HEK293T (cell line): ENCODE results near the gene INPP5E.
A peak's percentile ranks its signal among the peaks of the same experiment; 100 is the strongest.
"Not testable (repeated sequence)": the region's sequence is repeated elsewhere in the genome, so short reads cannot be mapped to it uniquely, and the experiment has no call there.

Experiments
- CTCF ChIA-PET: fragments of 350-600 bp; formaldehyde crosslinking; extraction: SDS; loops from one replicate; lab custom pipeline; 2021; ENCODE audit warnings: antibody characterized with exemption, inconsistent platforms; lab: Yijun Ruan, JAX
- POLR2A ChIA-PET: fragments of 350-600 bp; formaldehyde crosslinking; extraction: SDS; loops from one replicate; lab custom pipeline; 2020; ENCODE audit warnings: antibody characterized with exemption, inconsistent platforms; lab: Yijun Ruan, JAX
- DNase-seq: peaks from one replicate; pipeline ENCODE4 v3.0.0; 2012; ENCODE audit warnings: mixed read lengths; ENCODE audit errors: extremely low spot score
- ARNT ChIP-seq: fragments of 450-650 bp; IDR thresholded peaks from 2 replicates; pipeline ENCODE4 v1.6.1; 2017; ENCODE audit warnings: mild to moderate bottlenecking
- BHLHE40 ChIP-seq: fragments of 450-650 bp; IDR thresholded peaks from 2 replicates; pipeline ENCODE4 v1.6.1; 2016; ENCODE audit warnings: mild to moderate bottlenecking, moderate library complexity, borderline replicate concordance
- CTBP1 ChIP-seq: fragments of 450-650 bp; IDR thresholded peaks from 2 replicates; pipeline ENCODE4 v1.6.1; 2016; ENCODE audit warnings: borderline replicate concordance
- ELF4 ChIP-seq: fragments of 450-650 bp; IDR thresholded peaks from 2 replicates; pipeline ENCODE4 v1.6.1; 2017; ENCODE audit warnings: antibody characterized with exemption
- FOXA1 ChIP-seq: fragments of 450-650 bp; IDR thresholded peaks from 2 replicates; pipeline ENCODE4 v1.6.1; 2016; ENCODE audit warnings: mild to moderate bottlenecking
- FOXK2 ChIP-seq: fragments of 450-650 bp; IDR thresholded peaks from 2 replicates; pipeline ENCODE4 v1.6.1; 2016; ENCODE audit warnings: mild to moderate bottlenecking
- FOXM1 ChIP-seq: fragments of 450-650 bp; IDR thresholded peaks from 2 replicates; pipeline ENCODE4 v1.6.1; 2017; ENCODE audit warnings: mild to moderate bottlenecking, borderline replicate concordance
- HDGF ChIP-seq: fragments of 450-650 bp; IDR thresholded peaks from 2 replicates; pipeline ENCODE4 v1.6.1; 2017; ENCODE audit warnings: antibody characterized with exemption, borderline replicate concordance
- L3MBTL2 ChIP-seq: fragments of 450-650 bp; conservative IDR thresholded peaks from 2 replicates; pipeline ENCODE4 v1.6.1; 2016; ENCODE audit warnings: mild to moderate bottlenecking
- LEF1 ChIP-seq: fragments of 450-650 bp; IDR thresholded peaks from 2 replicates; pipeline ENCODE4 v1.6.1; 2017; ENCODE audit warnings: mild to moderate bottlenecking, borderline replicate concordance
- NFRKB ChIP-seq: fragments of 450-650 bp; IDR thresholded peaks from 2 replicates; pipeline ENCODE4 v1.6.1; 2016; ENCODE audit warnings: mild to moderate bottlenecking, moderate library complexity
- PKNOX1 ChIP-seq: fragments of 450-650 bp; IDR thresholded peaks from 2 replicates; pipeline ENCODE4 v1.6.1; 2016
- SP1 ChIP-seq: fragments of 450-650 bp; IDR thresholded peaks from 2 replicates; pipeline ENCODE4 v1.6.1; 2017
- SUZ12 ChIP-seq: fragments of 450-650 bp; IDR thresholded peaks from 2 replicates; pipeline ENCODE4 v1.6.1; 2016; ENCODE audit warnings: mild to moderate bottlenecking
- TARDBP ChIP-seq: fragments of 450-650 bp; IDR thresholded peaks from 2 replicates; pipeline ENCODE4 v1.6.1; 2016
- ZNF384 ChIP-seq: fragments of 450-650 bp; IDR thresholded peaks from 2 replicates; pipeline ENCODE4 v1.6.1; 2016

Gene INPP5E

GRCh38 chr9:136411378-136411777 lies 28.3 kb downstream of the INPP5E start:
- no peak for TF ChIP-seq SUZ12
- no peak for TF ChIP-seq FOXA1
- TF ChIP-seq L3MBTL2, result no peak
- TF ChIP-seq HDGF, result no peak
- no peak for TF ChIP-seq FOXM1
- no peak for TF ChIP-seq ZNF384
- TF ChIP-seq TARDBP, result no peak
- TF ChIP-seq ELF4, result no peak
- no peak for TF ChIP-seq SP1
- TF ChIP-seq BHLHE40, result no peak
- no peak for TF ChIP-seq CTBP1
- TF ChIP-seq LEF1, result no peak
- TF ChIP-seq PKNOX1, result no peak
- TF ChIP-seq ARNT, result no peak
- TF ChIP-seq FOXK2, result no peak
- TF ChIP-seq NFRKB, result no peak
- DNase-seq, result no peak
- ChIA-PET POLR2A (interaction anchor here (0.7 to 1.2 kb wide), 2 partner anchors 12 to 24 kb away, joined by 3 read pairs; no protein-coding TSS in a partner anchor), CTCF (no interaction called here)

- CTCF ChIA-PET, result no interaction called here
These were observed 29.0 kb downstream of the INPP5E start, which contains the start of the genes ENTR1 and PMPCA for GRCh38 chr9:136410500-136411287. Gene ENTR1 (minus strand): TSS chr9:136410614. CDS start chr9:136410397, 217 bp downstream. Gene PMPCA (plus strand): TSS chr9:136410658. CDS start chr9:136410669, 11 bp downstream.

GRCh38 chr9:136409557-136410455 lies 29.8 kb downstream of the INPP5E start:
- peak; percentile 45 for DNase-seq
- TF ChIP-seq SUZ12, result no peak
- peak; percentile 92 for TF ChIP-seq L3MBTL2
- POLR2A ChIA-PET, result interaction anchor here (0.8 to 2.2 kb wide), 4 partner anchors 9 to 46 kb away, joined by 3 to 10 read pairs (median 6); partner anchors contain the start of gene DNLZ
- CTCF ChIA-PET, result no interaction called here

More at GRCh38 chr9:136410500-136411287, 29.0 kb downstream of the INPP5E start, which contains the start of the genes ENTR1 and PMPCA:
- DNase-seq, result peak; percentile 97
- TF ChIP-seq SP1 (no peak), ELF4 (peak; percentile 66; the same call in 1 of the 2 replicates), L3MBTL2 (peak; percentile 47)
- POLR2A ChIA-PET, result interaction anchor here (0.7 to 2.2 kb wide), 5 partner anchors 10 to 47 kb away, joined by 3 to 10 read pairs (median 3); partner anchors contain the start of gene DNLZ

- POLR2A ChIA-PET, result interaction anchor here (0.5 kb wide), 1 partner anchor 456 kb away, joined by 4 read pairs; no protein-coding TSS in a partner anchor
These were observed 31.7 kb downstream of the INPP5E start for GRCh38 chr9:136407911-136408310.

GRCh38 chr9:136407061-136407460 lies 32.6 kb downstream of the INPP5E start:
- DNase-seq, CTCF ChIA-PET, POLR2A ChIA-PET: not testable (repeated sequence)

More at GRCh38 chr9:136407911-136408310, 31.7 kb downstream of the INPP5E start:
- CTCF ChIA-PET, result no interaction called here
- TF ChIP-seq LEF1 (no peak), ARNT (no peak), FOXM1 (no peak), ELF4 (no peak), HDGF (no peak), NFRKB (no peak), SUZ12 (no peak), CTBP1 (no peak), TARDBP (no peak), L3MBTL2 (no peak)
- no peak for DNase-seq

GRCh38 chr9:136405904-136406303 lies 33.7 kb downstream of the INPP5E start:
- POLR2A ChIA-PET, CTCF ChIA-PET: not testable (repeated sequence)

GRCh38 chr9:136405481-136405880 lies 34.2 kb downstream of the INPP5E start:
- POLR2A ChIA-PET, result no interaction called here
- no peak for DNase-seq
- CTCF ChIA-PET, result no interaction called here
- no peak for TF ChIP-seq SUZ12

More at GRCh38 chr9:136405904-136406303, 33.7 kb downstream of the INPP5E start:
- not testable (repeated sequence) for DNase-seq

GRCh38 chr9:136404801-136405136 lies 34.9 kb downstream of the INPP5E start:
- no peak for DNase-seq
- POLR2A ChIA-PET, result no interaction called here
- CTCF ChIA-PET, result no interaction called here
- no peak for TF ChIP-seq BHLHE40
- TF ChIP-seq LEF1, result no peak
- TF ChIP-seq FOXA1, result no peak
- TF ChIP-seq ARNT, result no peak
- TF ChIP-seq NFRKB, result no peak
- TF ChIP-seq ELF4, result no peak
- no peak for TF ChIP-seq FOXK2
- no peak for TF ChIP-seq TARDBP
- no peak for TF ChIP-seq L3MBTL2
- TF ChIP-seq SP1, result no peak
- no peak for TF ChIP-seq HDGF
- TF ChIP-seq SUZ12, result no peak
- no peak for TF ChIP-seq FOXM1
- TF ChIP-seq CTBP1, result no peak
- TF ChIP-seq PKNOX1, result no peak
